Measurements from ENCODE around the gene BUB1. TPM values are rescaled to one million over a fixed set of nuclear protein-coding genes. Genes with fewer than 3 reads are reported as not detected.
"Not testable (repeated sequence)": the region's sequence is repeated elsewhere in the genome, so short reads cannot be mapped to it uniquely, and the experiment has no call there.

Gene BUB1
- total and polyA plus RNA-seq, 2 of the 8 experiments (the other 6 are each of a cell fraction or from before 2014, with no cell fraction given): 48.4 to 113 TPM

DNA sequence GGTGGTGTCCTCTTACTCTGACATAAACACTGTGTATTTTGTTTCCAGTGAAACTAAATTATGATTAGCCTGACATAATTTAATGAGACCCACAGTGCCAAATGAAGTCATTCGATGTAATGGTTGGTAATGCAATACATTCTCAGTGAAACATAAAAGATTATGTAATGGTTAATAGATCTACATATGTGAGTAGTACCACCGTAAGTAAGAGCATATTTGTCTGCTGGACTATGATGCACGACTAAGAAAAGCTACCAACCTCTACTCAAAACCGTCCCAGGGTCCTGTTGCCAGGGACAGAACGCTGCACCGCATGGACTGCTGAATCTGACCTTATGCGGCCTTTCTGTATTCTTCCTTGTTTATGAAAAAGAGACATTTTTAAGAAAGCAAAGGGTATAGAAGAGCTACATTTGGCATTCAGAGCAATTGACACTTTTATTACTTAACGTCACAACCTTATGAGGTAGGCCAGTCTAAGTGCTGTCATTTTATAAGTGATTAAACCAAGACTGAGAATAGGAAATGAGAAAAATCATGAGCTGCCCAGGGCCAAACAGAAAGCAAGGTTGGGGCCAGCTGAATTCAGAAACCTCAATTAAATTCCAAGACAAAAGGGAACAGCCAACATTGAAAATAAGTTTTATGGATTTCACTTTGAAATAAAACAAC lies 73.8 kb downstream of the BUB1 start:
- H3K9ac ChIP-seq (replicated peaks in 1 of 4; ENCODE audit: extremely low read depth in 1 of 4, low read depth in 3 of 4, low read length in 3 of 4); H3K9me3 ChIP-seq (ENCODE audit: insufficient read depth in 2 of 2, low read depth in 1 of 2, low read length in 1 of 2); H3K14ac ChIP-seq (ENCODE audit: insufficient read length); H4K8ac ChIP-seq (ENCODE audit: extremely low read depth, insufficient read depth, low read length); H2BK15ac ChIP-seq (ENCODE audit: low read length); H3K23ac ChIP-seq (ENCODE audit: insufficient read length); FAIRE-seq; POLR2A ChIA-PET (ENCODE audit: partially characterized antibody); H2AK5ac ChIP-seq (ENCODE audit: low read depth, low read length); H3K4ac ChIP-seq (replicated peaks; ENCODE audit: insufficient read length, low read depth, low read length); H3K4me2 ChIP-seq (ENCODE audit: insufficient read depth in 1 of 2, low read depth in 2 of 2, low read length in 2 of 2); H3K36me3 ChIP-seq (ENCODE audit: control insufficient read depth in 2 of 4, insufficient read depth in 4 of 4, low read length in 3 of 4); H2BK12ac ChIP-seq (ENCODE audit: low read depth, low read length); H3K27me3 ChIP-seq (replicated peaks in 1 of 4; ENCODE audit: control insufficient read depth in 3 of 4, extremely low read depth in 1 of 4, insufficient read depth in 3 of 4, low read length in 3 of 4); H3K79me2 ChIP-seq (ENCODE audit: control insufficient read depth in 1 of 2, insufficient read depth in 2 of 2, low read length in 2 of 2); H3K4me3 ChIP-seq (ENCODE audit: extremely low read depth in 1 of 4, insufficient read depth in 2 of 4, low read depth in 3 of 4, low read length in 4 of 4); H3K18ac ChIP-seq (ENCODE audit: extremely low read depth, low read length); H4K5ac ChIP-seq (ENCODE audit: insufficient read length, low read depth, low read length); DNase-seq (ENCODE audit: low read depth in 1 of 2, low spot score in 2 of 2); H3K27ac ChIP-seq (ENCODE audit: low read depth, low read length); H2AFZ ChIP-seq (ENCODE audit: low read length); H2BK20ac ChIP-seq (ENCODE audit: low read length); H3K79me1 ChIP-seq (ENCODE audit: low read depth, low read length); H3K56ac ChIP-seq (replicated peaks; ENCODE audit: insufficient read length, low read depth, low read length); H3K23me2 ChIP-seq (ENCODE audit: low read depth, low read length); H2BK5ac ChIP-seq (ENCODE audit: low read depth, low read length); H3K4me1 ChIP-seq (replicated peaks in 1 of 4; ENCODE audit: control insufficient read depth in 3 of 4, insufficient read depth in 4 of 4, low read length in 3 of 4); H2BK120ac ChIP-seq (replicated peaks; ENCODE audit: low read depth, low read length); CTCF ChIA-PET (ENCODE audit: partially characterized antibody); H4K91ac ChIP-seq (replicated peaks; ENCODE audit: insufficient read length, low read length); H4K20me1 ChIP-seq (replicated peaks in 1 of 2; ENCODE audit: control insufficient read depth in 1 of 2, insufficient read depth in 2 of 2, low read length in 2 of 2): not testable (repeated sequence)
- WGBS, 2 experiments (ENCODE audit: extremely low coverage in 1 of 2, insufficient coverage in 1 of 2, insufficient read length in 1 of 2, insufficient replicate concordance in 2 of 2, low coverage in 1 of 2, low lambda C conversion rate in 2 of 2, missing lambda C conversion rate in 1 of 2): 100% methylated on average over 1 of the region's 8 CpGs; no CpG with 5 or more reads in 1 of the 2 experiments

DNA sequence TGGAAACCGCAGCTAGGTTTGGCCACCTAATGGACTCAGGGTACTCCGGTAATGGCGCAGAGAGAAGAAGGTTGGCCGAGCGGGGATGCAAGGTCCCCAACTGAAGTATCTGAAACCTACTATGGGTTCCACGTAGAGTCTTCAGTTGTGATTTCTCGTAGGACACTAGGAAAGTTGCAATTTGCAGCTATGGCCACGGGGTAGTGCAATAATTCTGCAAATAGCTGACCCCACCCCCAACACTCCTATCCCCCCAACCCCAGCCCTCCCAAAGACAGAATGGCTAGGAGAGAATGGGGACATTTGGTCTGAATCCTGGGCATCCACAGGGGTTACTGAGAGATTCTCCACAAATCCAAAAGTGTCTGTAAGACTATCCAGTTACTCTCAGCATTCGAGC lies 75.7 kb downstream of the BUB1 start:
- H3K23ac ChIP-seq (ENCODE audit: insufficient read length); H2BK20ac ChIP-seq (ENCODE audit: low read length); H4K91ac ChIP-seq (replicated peaks; ENCODE audit: insufficient read length, low read length); POLR2A ChIA-PET (ENCODE audit: partially characterized antibody); H2BK5ac ChIP-seq (ENCODE audit: low read depth, low read length); H3K36me3 ChIP-seq (ENCODE audit: control insufficient read depth in 2 of 4, insufficient read depth in 4 of 4, low read length in 3 of 4); H4K8ac ChIP-seq (ENCODE audit: extremely low read depth, insufficient read depth, low read length); DNase-seq (ENCODE audit: low read depth in 1 of 2, low spot score in 2 of 2); H3K18ac ChIP-seq (ENCODE audit: extremely low read depth, low read length); H3K4me3 ChIP-seq (ENCODE audit: extremely low read depth in 1 of 4, insufficient read depth in 2 of 4, low read depth in 3 of 4, low read length in 4 of 4); H4K20me1 ChIP-seq (replicated peaks in 1 of 2; ENCODE audit: control insufficient read depth in 1 of 2, insufficient read depth in 2 of 2, low read length in 2 of 2); H3K4ac ChIP-seq (replicated peaks; ENCODE audit: insufficient read length, low read depth, low read length); H2BK12ac ChIP-seq (ENCODE audit: low read depth, low read length); H3K27ac ChIP-seq (ENCODE audit: low read depth, low read length); H3K9ac ChIP-seq (replicated peaks in 1 of 4; ENCODE audit: extremely low read depth in 1 of 4, low read depth in 3 of 4, low read length in 3 of 4); H2AFZ ChIP-seq (ENCODE audit: low read length); CTCF ChIA-PET (ENCODE audit: partially characterized antibody); H3K56ac ChIP-seq (replicated peaks; ENCODE audit: insufficient read length, low read depth, low read length); H4K5ac ChIP-seq (ENCODE audit: insufficient read length, low read depth, low read length); H3K4me1 ChIP-seq (replicated peaks in 1 of 4; ENCODE audit: control insufficient read depth in 3 of 4, insufficient read depth in 4 of 4, low read length in 3 of 4); H3K27me3 ChIP-seq (replicated peaks in 1 of 4; ENCODE audit: control insufficient read depth in 3 of 4, extremely low read depth in 1 of 4, insufficient read depth in 3 of 4, low read length in 3 of 4); H3K9me3 ChIP-seq (ENCODE audit: insufficient read depth in 2 of 2, low read depth in 1 of 2, low read length in 1 of 2); H3K14ac ChIP-seq (ENCODE audit: insufficient read length); H2BK15ac ChIP-seq (ENCODE audit: low read length); H3K4me2 ChIP-seq (ENCODE audit: insufficient read depth in 1 of 2, low read depth in 2 of 2, low read length in 2 of 2); H2BK120ac ChIP-seq (replicated peaks; ENCODE audit: low read depth, low read length); H3K79me2 ChIP-seq (ENCODE audit: control insufficient read depth in 1 of 2, insufficient read depth in 2 of 2, low read length in 2 of 2); H3K79me1 ChIP-seq (ENCODE audit: low read depth, low read length); H3K23me2 ChIP-seq (ENCODE audit: low read depth, low read length); FAIRE-seq; H2AK5ac ChIP-seq (ENCODE audit: low read depth, low read length): not testable (repeated sequence)
- WGBS, 2 experiments (ENCODE audit: extremely low coverage in 1 of 2, insufficient coverage in 1 of 2, insufficient read length in 1 of 2, insufficient replicate concordance in 2 of 2, low coverage in 1 of 2, low lambda C conversion rate in 2 of 2, missing lambda C conversion rate in 1 of 2): no CpG with 5 or more reads among the region's 9 CpGs
